Stimulated activated CD8-positive, alpha-beta memory T cell treated with anti-CD3 and anti-CD28 coated beads, Interleukin-2, amount 100 ng/mL, for 1 hour (primary cell): ENCODE data around the gene RNF13.
"Not testable (repeated sequence)": the region's sequence is repeated elsewhere in the genome, so short reads cannot be mapped to it uniquely, and the experiment has no call there.

Experiments
- DNase-seq, 2 donors: peaks; one replicate each; pipeline ENCODE4 v3.0.0-alpha.2; 2020; ENCODE audit warnings: low read depth in 2 of 2

The RNF13 gene

GRCh38 chr3:149957361-149958125 lies 144.5 kb downstream of the RNF13 start:
- no peak for DNase-seq

GRCh38 chr3:149958171-149958796 lies 145.3 kb downstream of the RNF13 start:
- DNase-seq: no peak

GRCh38 chr3:149959443-149959842 lies 146.4 kb downstream of the RNF13 start:
- DNase-seq: no peak

- DNase-seq: no peak
These were observed 150.5 kb downstream of the RNF13 start for GRCh38 chr3:149963485-149963884.

GRCh38 chr3:149964291-149964690 lies 151.3 kb downstream of the RNF13 start:
- DNase-seq: no peak

- no peak for DNase-seq
These were observed 152.3 kb downstream of the RNF13 start for GRCh38 chr3:149965278-149965677.

GRCh38 chr3:149967086-149967685 lies 154.2 kb downstream of the RNF13 start:
- DNase-seq: no peak

- no peak for DNase-seq
These were observed 155.2 kb downstream of the RNF13 start for GRCh38 chr3:149968216-149968615.

- no peak for DNase-seq
These were observed 156.3 kb downstream of the RNF13 start for GRCh38 chr3:149969110-149969939.

GRCh38 chr3:149969940-149970715 lies 157.1 kb downstream of the RNF13 start:
- DNase-seq: peak; percentile 53 to 62

- peak; percentile 14 to 39 for DNase-seq
These were observed 157.8 kb downstream of the RNF13 start, which contains the start of gene PFN2 for GRCh38 chr3:149970716-149971402. Gene PFN2, minus strand, starts transcription at chr3:149970895. Its CDS starts 39 bp downstream, at chr3:149970856.

GRCh38 chr3:149971403-149972075 lies 158.5 kb downstream of the RNF13 start:
- DNase-seq: peak in 1 of 2 donors; percentile 2

GRCh38 chr3:149975919-149976318 lies 162.9 kb downstream of the RNF13 start:
- DNase-seq: no peak

- DNase-seq: no peak
These were observed 164.4 kb downstream of the RNF13 start for GRCh38 chr3:149977386-149977785.

GRCh38 chr3:149981979-149982378 lies 169.0 kb downstream of the RNF13 start:
- not testable (repeated sequence) for DNase-seq

GRCh38 chr3:149983053-149983452 lies 170.0 kb downstream of the RNF13 start:
- DNase-seq: not testable (repeated sequence)

GRCh38 chr3:149983628-149984027 lies 170.6 kb downstream of the RNF13 start:
- no peak for DNase-seq

- DNase-seq: no peak
These were observed 176.3 kb downstream of the RNF13 start for GRCh38 chr3:149989307-149989706.

- no peak for DNase-seq
These were observed 177.5 kb downstream of the RNF13 start for GRCh38 chr3:149990423-149990948.
